Endothelial cell of umbilical vein (primary cell): ENCODE results near the gene PAPPA. TPM values are rescaled to one million over a fixed set of nuclear protein-coding genes. Genes with fewer than 3 reads are reported as not detected.

Experiments
- BruUV-seq: library from RNA; stranded (reverse); fragments of 400-500 nt; replicated peaks from 2 replicates; lab custom pipeline; 2021; lab: Mats Ljungman, UMichigan
- CTCF ChIA-PET: fragments of 300-600, 350-600 bp; sonication (Branson Sonifier 250); formaldehyde crosslinking; loops from one replicate; lab custom pipeline; 2021; ENCODE audit warnings: antibody characterized with exemption, inconsistent platforms; lab: Charles Lee
- POLR2A ChIA-PET: fragments of 300-600, 350-600 bp; sonication (Branson Sonifier 250); formaldehyde crosslinking; loops from one replicate; lab custom pipeline; 2021; ENCODE audit warnings: antibody characterized with exemption, inconsistent platforms; lab: Charles Lee
- DNase-seq: peaks from one replicate; pipeline ENCODE4 v3.0.0-alpha.2; 2011; ENCODE audit warnings: low read depth, low spot score
- FAIRE-seq: peaks from 2 replicates; lab custom pipeline; 2011; peaks lifted over from hg19 to GRCh38; lab: Jason Lieb, UNC
- H2AFZ ChIP-seq: 2 replicates; pipeline ENCODE4 v1.6.0; 2012; ENCODE audit warnings: low read depth, low read length, control low read depth, inconsistent platforms
- H3K27ac ChIP-seq: 2 replicates; pipeline ENCODE4 v1.5.1; 2011; ENCODE audit warnings: low read depth, mild to moderate bottlenecking, control low read depth, low read length, moderate library complexity; ENCODE audit not compliant: insufficient read depth
- H3K27me3 ChIP-seq, 2 experiments: 2 replicates each; pipeline versions ENCODE4 v1.6.0 to v1.6.1; 2011; ENCODE audit warnings: low read length in 2 of 2, mixed read lengths in 1 of 2; ENCODE audit not compliant: control insufficient read depth in 2 of 2, insufficient read depth in 2 of 2
- H3K36me3 ChIP-seq, 2 experiments: 2 replicates in 1 of 2; 3 replicates in 1 of 2; pipeline ENCODE4 v1.5.1; 2011; ENCODE audit warnings: low read length in 2 of 2, mild to moderate bottlenecking in 1 of 2, moderate library complexity in 1 of 2; ENCODE audit not compliant: control insufficient read depth in 2 of 2, insufficient read depth in 2 of 2; ENCODE audit errors: extremely low read depth in 1 of 2
- H3K4me1 ChIP-seq: 3 replicates; pipeline ENCODE4 v1.5.1; 2011; ENCODE audit warnings: mild to moderate bottlenecking, low read length; ENCODE audit not compliant: control insufficient read depth, insufficient read depth; ENCODE audit errors: extremely low read depth
- H3K4me2 ChIP-seq: 2 replicates; pipeline ENCODE4 v1.6.1; 2011; ENCODE audit warnings: low read length, control low read depth, mixed read lengths; ENCODE audit not compliant: insufficient read depth
- H3K4me3 ChIP-seq, 3 experiments: fragments of 200-600 bp in 1 of 3; sonication (generic), shearing (Covaris generic) in 1 of 3; replicated peaks in 1 of 3; 2 replicates each; pipeline ENCODE4 v1.5.1; 2011 to 2016; ENCODE audit warnings: control low read depth in 3 of 3, low read length in 3 of 3, mild to moderate bottlenecking in 2 of 3, inconsistent platforms in 1 of 3, low read depth in 1 of 3, moderate library complexity in 1 of 3; ENCODE audit not compliant: insufficient read depth in 1 of 3
- H3K79me2 ChIP-seq: 2 replicates; pipeline ENCODE4 v1.6.0; 2012; ENCODE audit warnings: low read length, inconsistent platforms; ENCODE audit not compliant: control insufficient read depth, insufficient read depth
- H3K9ac ChIP-seq: replicated peaks from 2 replicates; pipeline ENCODE3; 2011; ENCODE audit warnings: low read length, control low read depth; ENCODE audit not compliant: insufficient read depth; ENCODE audit errors: extremely low read depth
- H3K9me1 ChIP-seq: replicated peaks from 3 replicates; pipeline ENCODE4 v1.6.0; 2011; ENCODE audit warnings: mild to moderate bottlenecking, low read length; ENCODE audit not compliant: control insufficient read depth, insufficient read depth; ENCODE audit errors: extremely low read depth
- H3K9me3 ChIP-seq: replicated peaks from 2 replicates; pipeline ENCODE4 v1.5.1; 2012; ENCODE audit warnings: low read length, inconsistent platforms; ENCODE audit not compliant: control insufficient read depth, insufficient read depth
- H4K20me1 ChIP-seq: replicated peaks from 2 replicates; pipeline ENCODE3; 2011; ENCODE audit warnings: mild to moderate bottlenecking, low read length; ENCODE audit not compliant: control insufficient read depth, insufficient read depth; ENCODE audit errors: extremely low read depth
- EZH2 ChIP-seq: IDR thresholded peaks from 2 replicates; pipeline ENCODE4 v1.6.1; 2012; ENCODE audit warnings: borderline replicate concordance, low read depth, mild to moderate bottlenecking, moderate library complexity, low read length, inconsistent platforms; ENCODE audit not compliant: severe bottlenecking
- FOS ChIP-seq: IDR thresholded peaks from 2 replicates; pipeline ENCODE4 v1.6.1; 2011; ENCODE audit warnings: mild to moderate bottlenecking, low read length, moderate library complexity, borderline replicate concordance; ENCODE audit not compliant: insufficient read depth
- GATA2 ChIP-seq: IDR thresholded peaks from 2 replicates; pipeline ENCODE4 v1.7.0; 2011; ENCODE audit warnings: low read depth, mild to moderate bottlenecking, moderate library complexity, mixed read lengths, low read length; ENCODE audit not compliant: insufficient read length, insufficient read depth
- JUN ChIP-seq: IDR thresholded peaks from 2 replicates; pipeline ENCODE4 v1.6.1; 2011; ENCODE audit warnings: borderline replicate concordance, low read depth; ENCODE audit not compliant: insufficient read length, insufficient read depth
- MYC ChIP-seq: IDR thresholded peaks from one replicate; pipeline ENCODE4 v1.6.1; 2011; ENCODE audit warnings: mild to moderate bottlenecking, low read depth, low read length
- POLR2A ChIP-seq: IDR thresholded peaks from 2 replicates; pipeline ENCODE4 v1.6.1; 2012; ENCODE audit warnings: low read depth, mild to moderate bottlenecking, control low read depth, low read length
- POLR2AphosphoS5 ChIP-seq: IDR thresholded peaks from 2 replicates; pipeline ENCODE4 v1.6.1; 2012; ENCODE audit warnings: low read depth, mild to moderate bottlenecking, control low read depth, low read length, moderate library complexity; ENCODE audit not compliant: insufficient read depth
- dilution Hi-C: fragments of 300-500 bp; cut with MboI; formaldehyde crosslinking; loops from one replicate; pipeline ENCODE4 v1.15.0; 2019; ENCODE audit warnings: low sequenced_read_pairs; ENCODE audit not compliant: extremely low pct_ligation_motif_present
- intact Hi-C: fragments of 100-400 bp; cut with micrococcal nuclease; formaldehyde crosslinking; loops from one replicate; pipeline ENCODE4 v1.10.0; 2022
- polyA plus RNA-seq, 4 experiments: library from polyadenylated mRNA; depleted of rRNA in 3 of 4; stranded (reverse) in 3 of 4; unstranded in 1 of 4; fragments of >200 nt; gene quantifications; 2 replicates each; pipeline versions ENCODE4 v1.2.1 to v1.2.3, GENCODE V29; 2011 to 2012; ENCODE audit warnings: missing spikeins in 1 of 4
- total RNA-seq: library from RNA; stranded (reverse); gene quantifications from 2 replicates; pipeline ENCODE4 v1.2.3, GENCODE V29; 2021
- TF ChIP-seq, protein P1 (sequence below): IDR thresholded peaks from 2 replicates; pipeline ENCODE4 v1.6.1; 2011; ENCODE audit not compliant: insufficient read depth, insufficient read length
- TF ChIP-seq, protein P2 (sequence below), 2 donors: IDR thresholded peaks; 1 replicate in 1 of 2; 2 replicates in 1 of 2; pipeline ENCODE4 v1.5.1; 2011; ENCODE audit warnings: low read length in 2 of 2, mild to moderate bottlenecking in 2 of 2, moderate library complexity in 2 of 2, control low read depth in 1 of 2, inconsistent platforms in 1 of 2, low read depth in 1 of 2; ENCODE audit not compliant: insufficient read depth in 1 of 2; ENCODE audit errors: extremely low read depth in 1 of 2

Gene PAPPA
- total and polyA plus RNA-seq, 2 donors (not counting 3 experiments of a cell fraction or from before 2014, with no cell fraction given) = 0.13 to 0.41 TPM

DNA sequence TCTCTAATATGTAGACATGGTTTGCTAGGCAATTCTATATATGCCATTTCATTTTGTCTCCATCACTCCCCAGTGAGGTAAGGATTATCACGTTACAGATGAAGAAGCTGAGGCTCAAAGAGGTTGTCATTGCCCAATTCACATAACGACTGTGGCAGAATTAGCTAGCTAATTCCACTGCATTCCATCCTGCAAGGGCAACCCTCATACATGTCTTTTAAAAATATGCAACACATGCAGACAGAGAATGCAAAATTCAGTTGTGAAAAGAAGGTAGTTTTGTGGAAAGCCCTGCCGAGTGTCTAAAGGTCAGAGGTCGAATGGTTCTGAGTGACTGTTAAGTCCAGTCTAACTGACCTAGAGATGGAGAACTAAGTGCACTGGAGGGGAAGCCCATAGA, 219.2 kb downstream of the PAPPA start:
- Histone ChIP-seq H3K9me3 (no peaks in the 10 kb centered on the region), H3K4me3 (no peak overlapping the region), H3K4me1 (no peaks in the 10 kb centered on the region), H3K4me2 (no peak overlapping the region), H3K27ac (no peak overlapping the region), H3K79me2 (no peaks in the 10 kb centered on the region), H2AFZ (no peak overlapping the region), H3K36me3 (no peaks in the 10 kb centered on the region), H4K20me1 (no peaks in the 10 kb centered on the region), H3K9me1 (no peaks in the 10 kb centered on the region), H3K9ac (no peak overlapping the region), H3K27me3 (no peaks in the 10 kb centered on the region)
- dilution Hi-C loops (no loop called here), intact Hi-C loops (no loop called here)
- ChIA-PET CTCF (no interaction called here), POLR2A (no interaction called here)
- no peak for TF ChIP-seq POLR2AphosphoS5
- no peak for TF ChIP-seq POLR2A
- no peak for TF ChIP-seq JUN
- TF ChIP-seq, protein P1, sequence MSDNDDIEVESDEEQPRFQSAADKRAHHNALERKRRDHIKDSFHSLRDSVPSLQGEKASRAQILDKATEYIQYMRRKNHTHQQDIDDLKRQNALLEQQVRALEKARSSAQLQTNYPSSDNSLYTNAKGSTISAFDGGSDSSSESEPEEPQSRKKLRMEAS = no peak
- TF ChIP-seq EZH2 = no peak
- no peak for TF ChIP-seq MYC
- TF ChIP-seq, protein P2, sequence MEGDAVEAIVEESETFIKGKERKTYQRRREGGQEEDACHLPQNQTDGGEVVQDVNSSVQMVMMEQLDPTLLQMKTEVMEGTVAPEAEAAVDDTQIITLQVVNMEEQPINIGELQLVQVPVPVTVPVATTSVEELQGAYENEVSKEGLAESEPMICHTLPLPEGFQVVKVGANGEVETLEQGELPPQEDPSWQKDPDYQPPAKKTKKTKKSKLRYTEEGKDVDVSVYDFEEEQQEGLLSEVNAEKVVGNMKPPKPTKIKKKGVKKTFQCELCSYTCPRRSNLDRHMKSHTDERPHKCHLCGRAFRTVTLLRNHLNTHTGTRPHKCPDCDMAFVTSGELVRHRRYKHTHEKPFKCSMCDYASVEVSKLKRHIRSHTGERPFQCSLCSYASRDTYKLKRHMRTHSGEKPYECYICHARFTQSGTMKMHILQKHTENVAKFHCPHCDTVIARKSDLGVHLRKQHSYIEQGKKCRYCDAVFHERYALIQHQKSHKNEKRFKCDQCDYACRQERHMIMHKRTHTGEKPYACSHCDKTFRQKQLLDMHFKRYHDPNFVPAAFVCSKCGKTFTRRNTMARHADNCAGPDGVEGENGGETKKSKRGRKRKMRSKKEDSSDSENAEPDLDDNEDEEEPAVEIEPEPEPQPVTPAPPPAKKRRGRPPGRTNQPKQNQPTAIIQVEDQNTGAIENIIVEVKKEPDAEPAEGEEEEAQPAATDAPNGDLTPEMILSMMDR (IDR thresholded peaks at IDR 0.05; ENCODE audit: extremely low read depth in 1 of 2, insufficient read depth in 1 of 2, low read depth in 1 of 2, low read length in 2 of 2) = no peak
- no peak for TF ChIP-seq FOS
- no peak for TF ChIP-seq GATA2
- no peak for DNase-seq
- no peak for FAIRE-seq
- BruUV-seq = no TSS peak
